ENCODE data around the gene CPLX1.

DNA sequence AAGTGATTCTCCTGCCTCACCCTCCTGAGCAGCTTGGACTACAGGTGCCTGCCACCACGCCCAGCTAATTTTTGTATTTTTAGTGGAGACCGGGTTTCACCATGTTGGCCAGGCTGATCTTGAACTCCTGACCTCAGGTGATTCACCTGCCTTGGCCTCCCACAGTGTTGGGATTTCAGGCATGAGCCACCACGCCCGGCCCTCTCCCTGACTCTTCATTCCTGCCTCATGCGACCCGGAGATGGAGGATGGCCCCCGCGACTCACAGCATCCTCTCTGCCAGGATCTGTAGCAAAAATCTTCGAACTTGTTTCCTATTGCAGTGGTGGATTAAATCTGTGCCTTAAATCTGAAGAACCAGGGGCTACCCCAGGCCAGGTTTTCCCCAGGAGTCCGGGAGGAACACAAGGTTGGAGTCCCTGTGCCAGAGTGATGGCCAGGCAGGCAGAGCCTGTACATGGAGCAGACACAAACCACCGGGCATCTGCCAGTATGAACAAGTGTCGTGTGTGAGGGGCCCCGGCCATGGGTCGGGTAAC is 11.5 kb downstream of the CPLX1 start:
- TF ChIP-seq, protein P1, sequence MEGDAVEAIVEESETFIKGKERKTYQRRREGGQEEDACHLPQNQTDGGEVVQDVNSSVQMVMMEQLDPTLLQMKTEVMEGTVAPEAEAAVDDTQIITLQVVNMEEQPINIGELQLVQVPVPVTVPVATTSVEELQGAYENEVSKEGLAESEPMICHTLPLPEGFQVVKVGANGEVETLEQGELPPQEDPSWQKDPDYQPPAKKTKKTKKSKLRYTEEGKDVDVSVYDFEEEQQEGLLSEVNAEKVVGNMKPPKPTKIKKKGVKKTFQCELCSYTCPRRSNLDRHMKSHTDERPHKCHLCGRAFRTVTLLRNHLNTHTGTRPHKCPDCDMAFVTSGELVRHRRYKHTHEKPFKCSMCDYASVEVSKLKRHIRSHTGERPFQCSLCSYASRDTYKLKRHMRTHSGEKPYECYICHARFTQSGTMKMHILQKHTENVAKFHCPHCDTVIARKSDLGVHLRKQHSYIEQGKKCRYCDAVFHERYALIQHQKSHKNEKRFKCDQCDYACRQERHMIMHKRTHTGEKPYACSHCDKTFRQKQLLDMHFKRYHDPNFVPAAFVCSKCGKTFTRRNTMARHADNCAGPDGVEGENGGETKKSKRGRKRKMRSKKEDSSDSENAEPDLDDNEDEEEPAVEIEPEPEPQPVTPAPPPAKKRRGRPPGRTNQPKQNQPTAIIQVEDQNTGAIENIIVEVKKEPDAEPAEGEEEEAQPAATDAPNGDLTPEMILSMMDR (IDR thresholded peaks at IDR 0.05), result no peak
- TF ChIP-seq POLR2AphosphoS5 (IDR thresholded peaks at IDR 0.05), result no peak

All from gastroesophageal sphincter (tissue), 3 donors.